HG02571 (cell line): ENCODE measurements around the gene GNAZ.

Source experiments
- ATAC-seq: cut with Tn5 transposase; IDR thresholded peaks from one replicate; pipeline ENCODE4 v1.9.1; 2021; ENCODE audit warnings: mild to moderate bottlenecking, moderate library complexity; ENCODE audit not compliant: unreplicated experiment

Gene GNAZ

DNA sequence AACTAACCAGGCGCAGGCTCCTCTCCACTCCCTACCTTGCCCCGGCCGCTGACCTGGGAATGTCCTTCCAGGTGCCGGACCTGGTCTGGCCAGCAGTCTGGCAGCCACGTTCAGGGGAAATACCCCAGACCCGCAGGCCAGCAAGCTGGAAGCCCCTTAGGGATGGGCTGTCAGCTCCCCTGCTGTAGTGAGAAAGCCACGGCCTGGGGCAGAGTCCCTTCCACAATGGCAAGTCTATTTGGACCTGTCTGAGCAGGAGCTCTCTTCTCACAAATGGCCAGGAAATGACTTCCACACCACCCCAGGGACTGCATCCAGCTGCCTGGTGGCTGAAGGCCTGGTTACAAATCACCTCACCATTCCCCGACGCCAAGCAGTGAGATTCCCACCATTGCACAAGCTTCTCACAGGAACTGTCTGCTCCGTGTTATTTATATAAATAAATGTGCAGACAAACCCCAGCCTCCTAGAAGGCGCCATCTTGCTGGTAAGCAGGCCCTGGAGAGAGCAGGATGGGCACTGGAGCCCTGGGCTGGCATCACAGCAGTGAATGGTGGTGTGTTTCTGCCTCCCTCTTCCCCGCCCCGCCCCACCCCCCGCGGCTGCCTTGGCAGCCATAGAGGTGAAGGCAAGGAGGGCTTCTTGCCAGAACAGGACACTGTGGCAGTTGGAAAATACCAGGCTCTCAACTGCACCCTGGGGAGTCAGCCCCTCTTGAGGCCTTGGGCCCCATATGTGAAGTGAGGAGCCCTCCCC is 47.8 kb downstream of the GNAZ start:
- no peak for ATAC-seq

DNA sequence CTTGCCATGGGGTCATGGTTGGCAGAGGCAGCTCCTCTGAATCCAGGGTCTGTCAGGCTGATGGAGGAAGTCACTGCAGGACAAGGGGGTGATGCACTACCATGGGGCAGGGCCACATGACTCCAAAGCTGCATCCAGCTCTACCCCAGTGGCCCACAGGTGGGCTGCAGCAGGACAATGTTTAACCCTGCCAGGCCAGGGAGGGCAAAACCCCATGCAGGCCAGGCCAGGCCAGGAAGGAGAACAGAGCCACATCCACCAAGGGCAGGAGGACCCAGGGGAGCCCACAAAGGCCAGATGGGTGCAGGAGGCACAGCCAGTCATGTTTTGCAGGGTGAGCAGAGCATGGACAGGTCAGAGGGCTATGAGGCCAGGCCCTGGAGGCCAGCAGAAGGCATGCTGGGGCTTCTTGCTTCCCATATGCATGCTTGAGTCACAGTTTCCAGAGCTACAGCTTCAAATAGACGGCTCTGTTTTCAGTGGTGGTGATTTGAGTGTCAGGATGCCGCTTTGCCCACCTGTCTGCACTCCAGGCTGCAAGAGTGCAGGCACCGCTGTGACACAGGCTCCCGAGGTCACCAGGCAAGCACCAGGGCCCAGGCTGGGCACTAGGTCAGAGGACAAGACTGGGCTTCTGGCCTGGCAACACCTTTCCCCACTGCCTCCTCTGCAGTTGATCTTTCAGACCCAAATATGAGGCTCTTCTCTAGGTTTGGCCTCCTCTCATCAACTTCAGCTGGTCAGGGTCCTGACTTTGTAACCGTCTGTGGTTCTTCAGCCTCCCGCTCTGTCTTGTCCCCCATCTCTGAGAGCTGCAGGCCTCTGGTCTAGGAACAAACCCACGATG is 48.6 kb downstream of the GNAZ start:
- ATAC-seq: no peak

DNA sequence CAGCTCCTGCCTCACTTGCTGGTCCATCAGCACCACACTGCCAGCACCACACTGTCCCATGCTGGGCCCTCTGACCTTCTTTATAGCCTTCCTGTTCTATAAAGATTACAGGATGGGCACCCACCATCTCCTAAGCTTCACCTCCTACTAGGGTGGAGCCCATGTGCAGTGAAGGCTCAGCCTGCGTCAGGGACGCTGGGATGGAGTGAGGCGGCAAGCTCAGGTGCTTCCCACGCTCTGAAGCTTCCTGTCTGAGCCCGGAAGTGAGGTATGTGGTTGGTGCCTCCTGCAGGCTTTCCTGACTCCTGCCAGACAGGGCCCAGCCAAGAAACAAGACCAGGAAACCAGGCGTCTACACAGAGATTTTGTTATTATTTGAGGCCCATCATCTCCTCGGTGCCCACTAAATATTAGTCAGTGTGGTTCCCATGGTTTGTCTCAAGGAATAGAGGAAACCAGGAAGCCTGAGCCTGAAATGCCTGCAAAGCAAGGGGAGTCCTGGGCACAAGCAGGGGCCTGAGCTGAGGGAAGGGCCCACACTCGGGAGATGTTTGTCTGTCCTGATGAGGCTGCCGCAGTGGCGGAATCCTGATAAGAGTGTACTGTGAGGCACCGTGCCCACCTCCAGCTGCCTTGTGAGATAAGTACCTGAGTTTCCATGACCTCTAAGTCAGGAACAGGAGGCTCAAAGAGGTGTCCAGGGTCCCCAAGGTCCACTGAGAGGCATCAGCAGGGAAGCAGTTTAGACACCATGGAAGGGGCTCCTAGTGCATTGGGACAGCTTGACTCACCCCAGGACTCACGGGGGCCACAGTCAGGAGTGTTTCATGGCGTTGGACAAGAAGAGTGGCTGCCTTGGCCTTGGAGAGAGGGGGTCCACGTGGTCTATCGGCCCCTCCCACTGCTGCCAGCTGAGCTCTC is 49.4 kb downstream of the GNAZ start:
- ATAC-seq: no peak

DNA sequence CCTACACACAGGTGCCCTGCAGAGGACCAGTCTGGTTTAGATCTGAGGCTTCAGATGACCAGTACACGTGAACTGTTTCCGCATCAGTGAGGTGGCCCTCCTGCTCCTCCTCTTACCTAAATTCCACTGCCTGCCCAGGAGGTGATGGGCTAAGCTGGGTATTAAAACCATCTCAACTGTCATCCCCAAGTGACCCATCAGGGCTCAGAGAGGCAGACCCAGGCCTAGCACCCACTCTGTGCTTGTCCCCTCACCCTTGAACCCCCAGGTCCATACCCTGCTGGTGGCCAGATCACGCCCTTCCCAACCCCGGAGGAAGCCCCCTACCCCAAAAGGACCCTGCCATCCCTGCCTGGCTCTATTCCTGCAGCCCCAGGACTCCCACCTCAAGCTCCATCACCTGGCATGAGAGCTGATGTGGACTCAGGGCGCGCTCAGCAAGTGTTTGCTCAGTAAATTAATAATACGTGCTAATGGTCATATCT is 50.1 kb downstream of the GNAZ start:
- ATAC-seq: no peak

DNA sequence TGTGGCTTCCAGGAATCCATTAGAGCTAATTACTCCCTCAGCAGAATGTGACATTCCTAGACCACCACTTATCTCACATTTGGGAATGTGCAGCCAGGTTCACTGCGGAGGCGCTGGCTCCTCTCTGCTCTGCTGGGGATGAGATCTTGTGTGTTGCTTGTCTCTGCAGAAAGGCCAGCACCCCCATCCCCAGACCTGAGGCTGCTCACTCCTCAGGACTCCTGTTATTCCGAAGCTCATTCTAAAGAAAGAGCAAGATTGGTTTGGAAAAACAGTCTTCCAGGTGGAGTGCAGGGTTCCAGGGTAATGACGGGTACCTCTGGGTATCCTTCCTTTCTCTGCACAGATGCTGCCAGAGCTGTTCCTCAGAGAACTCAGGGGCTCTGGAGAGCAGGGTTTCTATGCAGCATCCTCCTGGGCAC is 50.7 kb downstream of the GNAZ start:
- ATAC-seq: no peak

DNA sequence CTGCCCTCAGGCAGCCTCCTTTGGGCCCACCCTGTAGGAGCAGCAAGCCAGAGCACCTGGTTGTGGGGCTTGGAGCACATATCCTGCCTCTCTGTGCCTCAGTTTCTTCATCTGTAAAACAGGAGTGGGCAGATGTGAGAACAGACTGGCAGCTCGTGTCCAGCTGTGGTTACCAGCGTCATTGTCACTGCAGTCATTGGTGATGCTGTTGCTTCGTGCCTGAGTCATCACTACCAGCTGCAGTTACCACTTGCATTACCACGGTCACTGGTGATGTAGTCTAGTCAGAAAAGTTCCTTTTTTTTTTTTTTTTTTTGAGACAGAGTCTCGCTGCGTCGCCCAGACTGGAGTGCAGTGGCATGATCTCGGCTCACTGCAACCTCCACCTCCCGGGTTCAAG is 51.1 kb downstream of the GNAZ start:
- ATAC-seq: no peak

DNA sequence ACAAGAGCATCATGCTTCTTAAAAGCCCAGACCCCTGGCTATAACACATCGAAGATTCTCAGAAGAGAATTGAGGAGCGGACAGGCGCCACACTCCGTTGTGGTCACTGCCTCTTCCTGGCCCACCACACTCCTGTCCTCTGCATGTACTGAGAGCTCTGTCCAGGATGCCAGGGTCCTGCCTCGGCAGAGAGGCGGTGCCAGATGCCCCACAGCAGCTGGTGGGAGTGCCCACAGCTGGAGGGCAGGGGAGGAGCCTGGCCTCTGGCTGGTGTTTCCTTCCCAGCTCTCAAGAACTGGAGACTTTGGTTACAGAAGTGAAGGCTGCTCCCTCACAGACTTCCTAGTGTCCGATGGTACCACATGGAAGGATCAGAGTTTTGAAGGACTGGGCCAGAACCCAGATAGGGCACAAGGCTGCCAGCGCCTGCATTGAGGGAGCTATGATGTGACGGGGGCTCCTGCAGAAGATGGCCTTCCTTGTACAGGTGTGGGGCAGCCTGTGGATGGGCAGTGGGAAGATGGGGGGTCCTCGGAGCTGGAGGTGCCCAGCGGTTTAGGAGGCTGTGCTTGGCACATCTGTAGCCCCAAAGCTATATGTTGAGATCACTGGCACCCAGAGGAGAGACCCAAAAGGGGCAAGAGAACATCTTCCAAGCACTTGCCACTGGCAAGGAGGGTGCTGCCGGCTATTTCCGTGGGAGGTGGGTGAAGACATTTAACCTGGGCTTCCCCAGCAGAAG is 52.1 kb downstream of the GNAZ start:
- no peak for ATAC-seq

DNA sequence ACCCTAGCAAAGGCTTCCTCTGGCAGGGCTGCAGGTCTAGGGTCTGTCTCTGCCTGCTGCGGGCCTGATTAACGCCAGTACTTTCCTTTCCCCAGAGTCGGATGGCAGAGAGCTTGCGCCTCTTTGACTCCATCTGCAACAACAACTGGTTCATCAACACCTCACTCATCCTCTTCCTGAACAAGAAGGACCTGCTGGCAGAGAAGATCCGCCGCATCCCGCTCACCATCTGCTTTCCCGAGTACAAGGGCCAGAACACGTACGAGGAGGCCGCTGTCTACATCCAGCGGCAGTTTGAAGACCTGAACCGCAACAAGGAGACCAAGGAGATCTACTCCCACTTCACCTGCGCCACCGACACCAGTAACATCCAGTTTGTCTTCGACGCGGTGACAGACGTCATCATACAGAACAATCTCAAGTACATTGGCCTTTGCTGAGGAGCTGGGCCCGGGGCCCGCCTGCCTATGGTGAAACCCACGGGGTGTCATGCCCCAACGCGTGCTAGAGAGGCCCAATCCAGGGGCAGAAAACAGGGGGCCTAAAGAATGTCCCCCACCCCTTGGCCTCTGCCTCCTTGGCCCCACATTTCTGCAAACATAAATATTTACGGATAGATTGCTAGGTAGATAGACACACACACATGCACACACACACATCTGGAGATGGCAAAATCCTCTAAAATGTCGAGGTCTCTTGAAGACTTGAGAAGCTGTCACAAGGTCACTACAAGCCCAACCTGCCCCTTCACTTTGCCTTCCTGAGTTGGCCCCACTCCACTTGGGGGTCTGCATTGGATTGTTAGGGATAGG is 52.9 kb downstream of the GNAZ start:
- no peak for ATAC-seq

DNA sequence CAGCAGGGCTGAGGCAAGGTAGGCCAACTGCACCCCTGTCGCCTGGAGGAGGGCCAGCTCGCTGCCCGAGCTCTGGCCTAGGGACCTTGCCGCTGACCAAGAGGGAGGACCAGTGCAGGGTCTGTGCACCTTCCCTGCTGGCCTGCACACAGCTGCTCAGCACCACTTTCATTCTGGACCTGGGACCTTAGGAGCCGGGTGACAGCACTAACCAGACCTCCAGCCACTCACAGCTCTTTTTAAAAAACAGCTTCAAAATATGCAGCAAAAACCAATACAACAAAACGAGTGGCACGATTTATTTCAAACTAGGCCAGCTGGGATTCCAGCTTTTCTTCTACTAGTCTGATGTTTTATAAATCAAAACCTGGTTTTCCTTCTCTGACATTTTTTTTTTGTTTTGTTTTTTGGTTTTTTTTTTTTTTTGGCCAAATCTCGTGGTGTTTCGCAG is 53.5 kb downstream of the GNAZ start:
- ATAC-seq: no peak

DNA sequence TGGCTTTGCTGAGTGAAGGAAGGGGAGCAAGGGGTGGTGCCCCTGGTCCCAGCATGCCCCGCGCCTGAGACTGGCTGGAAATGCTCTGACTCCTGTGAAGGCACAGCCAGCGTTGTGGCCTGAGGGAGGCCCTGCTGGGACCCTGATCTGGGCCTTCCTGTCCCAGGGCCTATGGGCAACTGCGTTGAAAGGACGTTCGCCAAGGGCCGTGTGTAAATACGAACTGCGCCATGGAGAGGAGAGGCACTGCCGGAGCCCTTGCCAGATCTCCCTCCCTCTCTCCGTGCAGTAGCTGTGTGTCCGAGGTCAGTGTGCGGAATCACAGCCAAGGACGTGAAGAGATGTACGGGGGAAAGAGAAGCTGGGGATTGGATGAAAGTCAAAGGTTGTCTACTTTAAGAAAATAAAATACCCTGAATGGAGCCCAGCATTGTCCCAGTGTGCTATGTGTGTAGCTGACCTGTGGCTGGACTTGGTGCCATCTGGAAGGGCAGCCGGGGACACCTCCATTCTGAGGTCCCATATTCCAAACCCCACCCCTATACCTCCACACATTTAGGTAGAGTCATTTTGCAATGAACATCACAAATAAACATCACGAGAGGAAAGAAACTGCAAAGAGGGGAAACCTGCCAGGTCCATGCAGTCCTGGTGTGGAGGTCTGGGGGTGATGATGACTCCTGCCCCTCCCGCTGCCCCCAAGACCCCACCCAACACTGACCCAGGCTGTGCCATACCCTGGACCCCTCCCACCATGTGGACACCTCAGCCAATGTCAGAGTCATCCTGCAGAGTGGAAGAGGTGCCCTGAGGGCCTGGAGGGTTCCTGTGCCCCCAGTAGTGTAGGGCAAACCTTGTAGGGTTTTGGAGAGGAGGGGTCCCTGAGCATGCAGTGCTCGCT is 54.5 kb downstream of the GNAZ start:
- no peak for ATAC-seq

DNA sequence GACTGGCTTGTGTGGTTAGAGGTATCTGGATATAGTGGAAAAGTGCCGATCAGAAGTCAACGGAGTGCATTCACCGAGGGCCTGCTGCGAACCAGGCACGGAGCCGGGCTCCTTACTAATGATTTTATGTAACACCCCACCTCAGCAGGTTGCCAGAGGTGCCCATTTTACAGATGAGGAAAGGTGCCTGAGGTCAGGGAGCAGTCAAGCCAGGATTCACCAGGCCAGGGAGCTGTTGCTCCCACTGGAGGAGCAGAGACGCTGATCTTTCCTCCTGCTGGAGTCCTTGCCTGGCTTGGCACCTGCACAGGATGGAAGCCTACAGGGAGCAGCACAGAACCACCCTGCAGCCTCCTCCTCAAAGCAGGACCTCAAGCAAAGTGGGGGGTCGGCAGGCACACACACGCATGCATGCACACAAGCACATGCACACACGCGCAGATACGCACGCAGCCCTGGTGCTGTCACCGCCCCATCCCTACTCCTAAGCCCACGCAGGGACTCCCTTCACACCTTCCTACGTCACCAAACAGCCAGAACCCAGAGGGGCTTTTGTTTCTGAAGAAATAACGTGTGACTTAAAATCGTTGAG is 55.3 kb downstream of the GNAZ start:
- ATAC-seq: no peak

DNA sequence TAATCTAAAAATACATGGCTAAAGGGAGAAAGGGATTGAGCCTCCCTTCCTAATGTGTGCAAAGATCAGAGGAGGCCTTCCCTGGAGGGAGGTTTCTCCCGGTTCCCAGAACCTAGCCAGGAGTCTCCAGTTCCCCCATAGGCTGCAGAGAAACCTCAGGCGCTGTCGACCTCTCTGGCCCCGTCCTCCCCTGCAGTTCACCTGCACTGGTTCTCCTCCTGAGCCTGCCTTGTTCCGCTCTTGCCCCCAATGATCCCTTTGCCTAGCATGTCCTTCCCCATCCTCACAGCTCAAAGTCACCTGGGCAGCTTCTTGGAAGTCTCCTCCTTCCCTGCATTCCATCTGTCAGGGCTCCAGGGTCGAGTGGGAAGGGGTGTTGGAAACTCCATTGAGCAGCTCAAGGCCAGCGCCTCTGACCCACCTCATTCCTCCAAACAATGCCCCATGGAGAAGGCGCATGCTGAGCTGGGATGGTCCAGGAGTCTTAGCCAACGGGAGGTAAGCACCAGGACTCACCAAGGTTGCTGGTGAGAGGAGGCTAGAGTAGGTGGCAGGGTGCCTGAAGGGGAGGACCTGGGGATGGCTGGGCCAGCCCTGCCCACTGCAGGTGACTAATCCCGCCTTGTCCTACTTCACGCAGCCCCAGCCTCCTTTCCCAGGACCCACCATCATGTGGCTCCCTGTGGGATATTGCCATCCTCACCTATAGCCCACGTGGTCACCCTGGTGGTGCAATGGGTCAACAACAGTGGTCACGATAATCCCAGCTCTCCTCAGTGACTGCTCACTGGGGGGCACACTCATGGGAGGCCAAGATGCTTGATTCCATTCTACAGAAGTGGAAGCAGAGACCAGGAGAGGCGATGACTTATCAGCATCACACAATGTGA is 56.1 kb downstream of the GNAZ start:
- no peak for ATAC-seq

DNA sequence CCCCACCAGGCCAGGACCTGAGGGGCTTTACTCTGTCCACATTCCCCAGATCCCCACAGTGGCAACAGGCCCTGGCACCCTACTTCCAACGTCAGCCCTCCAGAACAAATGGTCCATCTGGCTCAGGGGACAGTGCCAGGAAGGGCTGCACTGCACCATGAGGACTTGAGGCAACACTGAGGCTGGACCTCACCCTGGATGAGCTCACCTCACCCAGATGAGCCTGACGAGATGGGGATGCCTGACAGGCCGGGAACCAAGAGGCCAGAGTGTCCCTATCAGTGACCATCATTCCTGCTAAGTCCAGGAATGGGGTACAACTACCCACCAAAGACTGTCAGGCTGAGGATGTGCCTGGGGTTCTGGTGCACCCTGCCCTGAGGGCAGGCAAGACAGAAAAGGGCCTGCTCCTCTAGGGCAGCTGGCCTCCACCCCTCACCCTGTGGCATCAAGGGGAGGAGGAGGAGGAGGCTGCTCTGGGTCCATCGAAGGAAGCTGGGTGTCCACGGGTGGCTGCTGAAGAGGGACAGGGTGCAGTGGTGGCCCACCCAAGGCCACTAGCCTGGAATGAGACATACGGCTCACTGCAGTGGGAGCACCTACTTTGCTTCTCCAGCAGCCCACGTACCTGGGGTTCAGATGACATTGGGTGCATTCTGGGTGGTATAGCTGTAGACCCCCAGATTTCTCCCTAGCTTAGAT is 56.9 kb downstream of the GNAZ start:
- no peak for ATAC-seq

DNA sequence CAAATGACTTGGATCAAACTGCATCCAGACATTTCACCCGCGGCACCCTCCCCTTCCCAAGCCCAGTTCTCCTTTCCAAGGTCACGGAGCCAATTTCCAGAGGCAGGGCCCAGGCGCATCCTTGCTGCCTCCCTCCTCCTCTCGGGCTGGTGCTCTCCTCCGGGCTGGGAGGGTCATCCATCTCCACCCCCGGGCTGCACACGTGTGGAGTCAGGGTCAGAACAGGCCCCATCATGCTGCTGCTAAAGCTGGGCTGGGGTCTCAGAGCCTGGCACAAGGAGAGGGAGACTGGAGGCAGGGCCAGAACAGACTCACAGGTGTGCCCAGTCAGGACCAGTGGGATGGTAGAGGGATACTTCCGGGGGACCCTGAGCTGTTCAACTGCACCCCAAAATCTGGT is 57.5 kb downstream of the GNAZ start:
- no peak for ATAC-seq

DNA sequence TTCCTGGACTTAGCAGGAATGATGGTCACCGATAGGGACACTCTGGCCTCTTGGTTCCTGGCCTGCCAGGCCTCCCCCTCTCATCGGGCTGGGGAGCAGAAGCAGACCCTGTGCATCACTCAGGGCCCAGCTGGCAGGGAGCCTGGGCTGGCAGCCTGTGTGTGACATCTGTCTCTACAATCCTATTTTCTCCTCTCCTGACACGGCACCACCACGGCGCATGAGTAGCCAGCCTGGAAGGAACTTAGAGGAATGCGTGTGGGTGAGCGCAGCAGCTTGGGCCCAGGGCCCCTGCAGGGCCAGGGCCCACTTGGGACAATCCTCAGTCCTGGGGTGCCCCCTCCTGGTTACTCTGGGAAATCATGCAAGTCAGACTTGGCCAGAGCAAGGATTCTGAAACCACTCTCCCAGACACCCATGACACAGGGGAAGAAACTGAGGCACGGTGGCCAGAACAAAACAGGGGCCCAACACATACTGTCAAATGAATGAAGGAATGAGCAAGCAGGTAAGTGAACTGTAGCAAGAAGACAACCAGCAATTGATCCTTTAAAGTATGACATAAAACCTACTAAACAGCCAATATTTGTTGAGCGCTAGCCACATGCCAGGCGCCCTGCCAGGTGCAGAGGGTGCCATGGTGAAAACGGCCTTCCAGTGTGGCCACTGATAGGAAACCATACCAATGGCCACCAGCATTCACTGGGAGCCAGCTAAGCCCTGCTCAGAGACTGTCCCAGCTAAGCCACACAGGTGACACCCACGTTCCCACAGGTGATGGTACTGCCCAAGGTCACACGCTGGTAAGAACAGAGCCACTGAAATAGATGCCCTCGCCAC is 58.2 kb downstream of the GNAZ start:
- ATAC-seq: no peak

DNA sequence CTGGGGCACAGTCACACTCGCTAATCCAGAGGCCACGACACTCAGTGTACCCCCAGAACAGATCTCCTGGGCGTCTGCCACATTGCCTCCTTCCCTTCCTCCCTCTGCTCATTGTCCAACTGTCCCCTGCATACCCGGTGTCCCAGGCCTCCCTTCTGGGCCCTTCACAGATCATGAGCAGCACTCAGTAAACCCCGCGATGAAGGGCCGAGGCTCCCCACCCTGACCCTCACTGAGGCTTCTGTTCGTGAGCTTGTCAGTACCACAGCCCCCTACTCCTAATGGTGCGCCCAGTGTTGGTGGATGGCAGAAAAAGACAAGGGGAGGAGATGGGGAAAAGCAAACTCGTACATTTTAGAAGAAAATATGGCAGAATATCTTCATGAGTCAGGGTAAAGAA is 58.8 kb downstream of the GNAZ start:
- no peak for ATAC-seq
